ENCODE results near the gene CEP112.

CEP112 gene

GRCh38 chr17:65668211-65668610 lies 523.7 kb downstream of the CEP112 start:
- no peak for DNase-seq

DNA sequence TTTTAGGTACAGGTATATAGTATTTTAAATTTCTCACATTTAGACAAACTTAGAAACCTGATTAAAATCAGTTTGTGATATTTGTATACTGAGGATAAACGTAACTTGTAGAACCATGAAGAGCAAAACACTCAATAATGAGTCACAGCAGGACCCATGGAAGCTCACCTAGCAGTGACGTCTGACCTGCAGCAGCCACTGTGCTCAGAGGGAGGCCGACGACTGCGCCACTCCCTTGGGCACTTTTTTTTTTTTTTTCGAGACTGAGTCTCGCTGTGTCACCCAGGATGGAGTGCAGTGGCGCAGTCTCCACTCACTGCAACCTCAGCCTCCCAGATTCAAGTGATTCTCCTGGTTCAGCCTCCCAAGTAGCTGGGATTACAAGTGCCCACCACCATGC lies 524.3 kb downstream of the CEP112 start:
- no peak for DNase-seq

- no peak for DNase-seq
Measured at GRCh38 chr17:65666876-65667321, 525.0 kb downstream of the CEP112 start.

- no peak for DNase-seq
Measured at GRCh38 chr17:65665966-65666365, 526.0 kb downstream of the CEP112 start.

- no peak for DNase-seq
Measured at GRCh38 chr17:65664696-65665095, 527.2 kb downstream of the CEP112 start.

DNA sequence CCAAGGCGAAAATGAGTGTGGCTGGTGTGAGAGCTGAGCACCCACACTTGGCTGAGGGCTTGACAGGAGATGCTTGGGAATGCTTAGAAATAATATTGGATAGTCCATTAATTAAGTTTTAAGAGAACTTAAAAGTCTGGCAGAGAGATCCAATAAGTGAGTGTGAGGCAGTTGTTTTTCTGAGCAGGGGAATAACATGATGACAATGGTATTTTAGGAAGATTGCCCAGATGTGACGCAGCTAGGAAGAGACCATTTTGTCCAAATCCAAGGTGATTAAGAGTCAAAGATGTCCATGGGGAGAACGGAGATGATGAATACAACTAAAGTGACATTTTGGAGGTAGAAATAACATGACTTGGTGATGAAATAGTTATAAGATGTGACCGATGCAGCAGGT lies 527.7 kb downstream of the CEP112 start:
- no peak for DNase-seq

DNA sequence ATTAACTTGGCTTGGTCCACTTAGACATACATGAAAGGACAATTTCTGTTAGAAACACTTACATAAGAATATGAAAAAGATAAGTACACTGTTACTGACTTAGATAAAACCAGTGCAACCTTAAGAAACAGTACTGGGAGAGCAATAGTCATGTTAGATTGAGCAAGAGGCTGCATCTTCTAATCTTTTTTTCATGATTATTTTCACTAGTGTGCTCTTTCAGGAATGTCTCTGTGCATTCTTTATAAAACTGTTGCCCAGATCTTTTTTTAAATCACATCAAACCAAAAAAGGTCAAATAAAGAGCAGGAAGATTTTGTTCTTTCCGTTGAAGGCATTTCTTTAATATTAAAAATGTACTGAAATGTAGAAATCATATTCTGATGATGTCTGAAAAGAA lies 529.7 kb downstream of the CEP112 start:
- no peak for DNase-seq

DNA sequence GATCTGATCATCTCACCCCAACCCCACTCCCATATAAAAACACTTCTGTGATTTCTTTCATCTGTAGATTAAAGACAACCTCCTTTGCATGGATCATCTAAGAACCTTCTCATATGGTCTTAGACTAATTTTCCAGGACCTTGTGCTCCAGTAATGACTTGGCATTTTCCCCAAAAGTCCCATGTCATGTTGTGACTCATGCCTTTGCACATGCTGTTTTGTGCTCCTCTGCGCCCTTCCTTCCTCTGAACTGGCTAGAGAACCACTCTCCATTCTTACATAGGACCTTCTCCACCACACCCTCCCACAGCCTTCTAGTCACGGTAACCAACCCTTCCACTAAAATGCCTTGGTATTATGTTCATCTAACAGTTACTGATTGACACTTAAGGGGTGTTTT lies 531.0 kb downstream of the CEP112 start:
- DNase-seq = no peak

- no peak for DNase-seq
Measured at GRCh38 chr17:65660078-65660477, 531.9 kb downstream of the CEP112 start.

GRCh38 chr17:65659512-65659911 lies 532.4 kb downstream of the CEP112 start:
- no peak for DNase-seq

DNA sequence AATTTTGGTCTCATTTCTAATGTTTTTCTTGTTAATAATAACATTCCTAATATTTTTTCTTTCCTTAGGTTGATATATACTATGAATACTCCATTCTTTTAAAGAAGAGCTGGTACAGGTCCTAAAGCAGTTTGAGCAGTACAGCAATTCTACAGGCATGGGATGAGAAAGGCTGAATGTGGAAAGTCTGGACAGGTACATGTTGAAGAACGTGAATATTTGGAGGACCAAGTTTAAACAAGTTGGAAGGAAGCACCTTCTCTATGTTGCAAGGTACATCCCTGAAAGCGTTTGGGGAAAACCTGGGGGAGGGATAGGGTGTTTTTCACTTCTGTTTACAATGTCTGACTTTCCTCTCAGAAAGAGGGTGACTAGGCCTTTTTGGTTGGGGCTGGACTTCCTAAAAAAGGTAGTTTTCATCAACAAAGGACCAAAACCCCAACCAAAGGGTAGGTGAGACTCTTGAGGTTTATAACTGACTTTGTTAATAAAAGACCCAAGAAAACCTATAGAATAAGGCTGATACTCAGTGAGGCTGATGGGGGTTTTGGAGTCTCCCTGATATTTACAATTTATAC lies 534.6 kb downstream of the CEP112 start:
- DNase-seq = no peak

DNA sequence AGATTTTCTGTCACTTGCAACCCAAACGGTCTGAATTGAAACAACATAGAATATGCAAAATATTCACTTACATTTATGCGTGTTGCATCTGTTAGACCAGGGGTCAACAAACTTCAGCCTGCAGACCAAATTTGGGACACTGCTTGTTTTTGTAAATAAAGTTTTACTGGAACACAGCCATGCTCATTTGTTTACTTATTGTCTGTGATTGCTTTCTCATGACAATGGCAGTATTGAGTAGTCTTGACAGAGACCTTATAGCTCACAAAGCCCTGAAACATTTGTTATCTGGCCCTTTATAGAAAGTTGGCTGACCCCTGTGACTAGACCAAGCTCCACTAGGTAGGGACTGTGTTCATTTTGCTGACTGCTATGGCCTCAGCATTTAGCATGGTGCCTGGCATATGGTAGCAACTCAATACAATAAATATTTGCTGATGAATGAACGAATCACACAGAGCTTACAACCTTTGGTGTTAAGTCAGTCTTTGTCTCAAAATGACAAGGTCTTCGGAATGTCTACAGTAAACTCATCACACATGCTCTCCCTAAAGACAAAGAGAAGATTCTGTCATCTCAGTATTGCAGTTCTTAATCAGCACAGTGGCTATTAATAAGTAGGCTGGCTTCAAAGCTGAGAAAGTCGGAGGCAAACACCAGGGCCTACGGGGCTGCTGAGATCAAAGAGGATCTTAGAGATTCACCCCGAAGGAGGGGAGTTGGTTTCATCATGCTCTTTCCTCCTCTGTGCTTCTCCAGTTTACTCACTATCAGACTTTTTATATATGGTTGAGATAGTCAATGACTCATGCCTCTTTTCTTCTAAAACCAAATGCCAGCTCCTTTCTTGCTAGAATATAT lies 535.3 kb downstream of the CEP112 start:
- no peak for DNase-seq

DNA sequence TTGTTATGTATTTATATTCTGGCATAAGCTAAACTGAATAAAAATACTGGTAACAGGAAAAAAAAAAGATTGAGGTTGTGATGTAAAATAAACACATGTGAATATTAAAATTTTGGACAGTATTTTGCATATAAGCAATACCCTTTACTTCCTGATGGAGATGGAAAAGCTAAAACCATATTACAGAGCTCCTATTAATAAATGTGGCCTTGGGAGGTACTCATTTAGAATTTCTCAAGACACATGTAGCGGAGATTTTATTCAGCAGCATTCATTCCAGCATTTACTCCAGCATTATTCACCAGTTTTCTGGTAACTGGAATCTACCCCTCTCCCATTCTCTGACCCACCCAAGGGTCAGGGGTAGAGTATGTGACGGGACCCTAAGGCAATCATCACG lies 536.2 kb downstream of the CEP112 start:
- DNase-seq = no peak

- no peak for DNase-seq
Measured at GRCh38 chr17:65644545-65644944, 547.4 kb downstream of the CEP112 start.

GRCh38 chr17:65638221-65638975 lies 553.5 kb downstream of the CEP112 start:
- no peak for DNase-seq

- no peak for DNase-seq
Measured at GRCh38 chr17:65637786-65638185, 554.1 kb downstream of the CEP112 start.

- no peak for DNase-seq
Measured at GRCh38 chr17:65634533-65634932, 557.4 kb downstream of the CEP112 start.

DNA sequence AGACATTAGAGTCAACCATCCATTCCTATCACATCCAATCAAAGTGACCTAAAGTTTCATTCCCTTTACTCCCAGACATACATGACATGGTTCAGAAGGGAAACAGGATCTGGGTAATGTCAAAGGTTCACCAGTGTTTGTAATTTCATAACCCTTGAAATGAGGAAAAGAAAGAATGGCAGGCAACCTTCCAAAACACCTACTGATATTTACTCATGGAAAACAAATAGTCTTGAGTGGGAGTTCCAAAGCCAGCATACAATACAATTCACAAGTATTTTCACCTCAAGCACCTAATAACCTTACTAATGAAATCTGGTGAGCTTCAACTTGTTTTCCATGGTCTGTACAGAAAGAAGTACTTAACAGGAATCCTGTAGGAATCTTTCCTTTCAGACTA lies 557.9 kb downstream of the CEP112 start:
- DNase-seq = no peak

- no peak for DNase-seq
Measured at GRCh38 chr17:65633146-65633881, 558.6 kb downstream of the CEP112 start.

- DNase-seq = no peak
Measured at GRCh38 chr17:65630502-65630901, 561.4 kb downstream of the CEP112 start.

GRCh38 chr17:65629234-65629690 lies 562.7 kb downstream of the CEP112 start:
- no peak for DNase-seq

DNA sequence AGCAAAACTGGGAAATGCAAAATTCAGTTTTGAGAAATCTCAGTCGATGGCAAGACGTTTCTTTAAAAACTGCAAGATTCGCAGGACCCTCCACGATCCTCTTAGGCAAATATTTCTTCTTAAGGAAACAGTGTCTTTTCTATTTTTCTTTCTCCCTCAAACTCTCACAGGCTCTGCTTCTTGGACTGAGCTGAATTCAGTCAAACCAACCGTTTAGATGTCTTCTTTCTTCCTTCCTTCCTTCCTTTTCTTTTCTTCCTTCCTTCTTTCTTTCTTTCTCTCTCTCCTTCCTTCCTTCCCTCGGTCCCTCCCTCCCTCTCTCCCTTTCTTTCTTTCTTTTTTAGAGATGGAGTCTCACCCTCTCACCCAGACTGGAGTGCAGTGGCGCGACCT lies 563.3 kb downstream of the CEP112 start:
- DNase-seq = no peak

Data from cerebellar nuclear complex (tissue), 1 donor.